Thymus (tissue), 11 donors: ENCODE measurements around the gene RBBP4. TPM values are rescaled to one million over a fixed set of nuclear protein-coding genes. Genes with fewer than 3 reads are reported as not detected.
A peak's percentile ranks its signal among the peaks of the same experiment; 100 is the strongest.
"Not testable (repeated sequence)": the region's sequence is repeated elsewhere in the genome, so short reads cannot be mapped to it uniquely, and the experiment has no call there.

Source experiments
- DNase-seq, 9 donors: peaks; one replicate each; pipeline ENCODE4 v3.0.0-alpha.2; 2013; ENCODE audit warnings: low spot score in 9 of 9, low read depth in 6 of 9, missing footprints in 1 of 9
- H3K27ac ChIP-seq, 2 donors: one replicate each; pipeline ENCODE4 v1.5.1; 2013; ENCODE audit warnings: control low read depth in 1 of 2, low read depth in 1 of 2, low read length in 1 of 2, mild to moderate bottlenecking in 1 of 2, moderate library complexity in 1 of 2
- H3K27me3 ChIP-seq, 2 donors: one replicate each; pipeline ENCODE4 v1.5.1; 2013; ENCODE audit warnings: low read length in 1 of 2; ENCODE audit not compliant: control insufficient read depth in 2 of 2, insufficient read depth in 1 of 2
- H3K36me3 ChIP-seq, 2 donors: one replicate each; pipeline ENCODE4 v1.5.1; 2013; ENCODE audit warnings: low read length in 1 of 2, mild to moderate bottlenecking in 1 of 2, moderate library complexity in 1 of 2; ENCODE audit not compliant: control insufficient read depth in 2 of 2, insufficient read depth in 2 of 2
- H3K4me1 ChIP-seq, 2 donors: one replicate each; pipeline ENCODE4 v1.5.1; 2013; ENCODE audit warnings: low read length in 2 of 2; ENCODE audit not compliant: control insufficient read depth in 2 of 2, insufficient read depth in 2 of 2
- H3K4me3 ChIP-seq, 2 donors: one replicate each; pipeline ENCODE4 v1.5.1; 2013; ENCODE audit warnings: low read length in 2 of 2, control low read depth in 1 of 2, mild to moderate bottlenecking in 1 of 2
- H3K9me3 ChIP-seq, 2 donors: one replicate each; pipeline ENCODE4 v1.5.1; 2013; ENCODE audit warnings: low read length in 1 of 2, mild to moderate bottlenecking in 1 of 2; ENCODE audit not compliant: control insufficient read depth in 2 of 2, insufficient read depth in 1 of 2
- WGBS: extraction: QIAGEN DNeasy Blood & Tissue Kit; methylation state at CpG from one replicate; pipeline ENCODE4 v1.1.7; 2013; 5-methylcytosine and 5-hydroxymethylcytosine counted together
- polyA plus RNA-seq: library from polyadenylated mRNA; stranded (reverse); fragments of 200-250 nt; gene quantifications from one replicate; pipeline ENCODE4 v1.2.3, GENCODE V29; 2013
- total RNA-seq: library from RNA; stranded (reverse); fragments of 120-200 nt; gene quantifications from one replicate; pipeline ENCODE4 v1.2.4, GENCODE V29; 2013
- donor health status: healthy.

The RBBP4 gene
- total and polyA plus RNA-seq, 2 donors: 92.6 to 204 TPM

DNA sequence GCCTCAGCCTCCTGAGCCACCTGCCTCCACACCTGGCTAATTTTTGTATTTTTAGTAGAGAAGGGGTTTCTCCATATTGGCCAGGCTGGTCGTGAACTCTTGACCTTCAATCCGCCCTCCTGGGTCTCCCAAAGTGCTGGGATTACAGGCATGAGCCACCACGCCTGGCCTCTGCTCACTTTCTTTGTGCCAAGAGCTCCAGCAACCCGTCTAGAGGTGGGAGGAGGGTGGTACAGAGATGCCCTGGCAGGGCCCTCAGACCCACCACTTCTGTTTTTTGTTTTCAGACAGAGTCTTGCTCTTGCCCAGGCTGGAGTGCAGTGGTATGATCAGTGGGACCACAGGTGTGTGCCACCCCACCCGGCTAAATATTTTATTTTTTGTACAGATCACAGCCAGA lies 58.5 kb downstream of the RBBP4 start:
- WGBS: 89% methylated on average over 5 of the region's 5 CpGs
- Histone ChIP-seq H3K27me3 (peaks cover 0 to 9% of the 10 kb centered on the region in 2 donors), H3K36me3 (no peaks in the 10 kb centered on the region), H3K4me1 (peaks cover 3 to 4% of the 10 kb centered on the region in 2 donors), H3K27ac (no peak overlapping the region), H3K9me3 (no peaks in the 10 kb centered on the region), H3K4me3 (no peak overlapping the region)
- no peak for DNase-seq

DNA sequence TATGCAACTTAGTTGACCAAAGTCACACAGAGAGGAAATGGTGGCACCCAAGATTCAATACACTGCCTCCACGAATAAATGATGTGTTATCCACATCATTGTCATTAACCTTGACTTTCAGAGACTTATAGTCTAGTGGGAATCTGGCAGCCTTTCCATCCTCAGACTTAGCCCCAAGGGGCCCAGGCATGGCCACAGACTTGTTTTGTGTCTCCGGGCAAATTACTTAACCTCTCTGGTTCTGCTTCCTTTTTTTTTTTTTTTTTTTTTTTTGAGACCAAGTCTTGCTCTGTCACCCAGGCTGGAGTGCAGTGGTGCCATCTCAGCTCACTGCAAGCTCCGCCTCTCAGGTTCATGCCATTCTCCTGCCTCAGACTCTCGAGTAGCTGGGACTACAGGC lies 60.2 kb downstream of the RBBP4 start:
- H3K27ac ChIP-seq: not testable (repeated sequence)
- WGBS: 92% methylated on average over 4 of the region's 4 CpGs

DNA sequence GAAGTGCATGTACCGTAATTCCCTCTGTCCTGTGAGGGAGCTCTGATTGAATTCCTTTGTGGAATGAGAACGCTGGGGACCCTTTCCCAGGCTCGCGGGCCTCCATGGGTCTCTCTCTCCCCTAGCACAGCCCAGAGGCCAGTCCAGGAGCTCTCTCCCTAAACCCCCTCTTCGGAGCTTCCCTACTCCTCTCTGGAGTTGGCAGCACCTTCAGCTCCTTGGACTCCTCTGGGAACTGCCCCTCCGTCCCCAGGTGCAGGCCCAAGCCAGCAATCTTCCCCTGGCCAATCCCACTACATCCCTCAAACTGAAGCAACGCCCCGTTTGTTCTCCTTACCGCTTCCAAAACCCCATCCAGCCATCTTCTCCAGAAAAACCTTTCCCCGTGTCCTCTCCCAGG lies 62.1 kb downstream of the RBBP4 start:
- WGBS: 95% methylated on average over 10 of the region's 10 CpGs
- no peaks in the 10 kb centered on the region for H3K27me3 ChIP-seq

More for the DNA sequence above, 60.2 kb downstream of the RBBP4 start:
- not testable (repeated sequence) for H3K9me3 ChIP-seq, H3K27me3 ChIP-seq, H3K36me3 ChIP-seq, DNase-seq, H3K4me3 ChIP-seq, H3K4me1 ChIP-seq

GRCh38 chr1:32714277-32714676 lies 63.3 kb downstream of the RBBP4 start:
- no peak overlapping the region for H3K27ac ChIP-seq
- WGBS: 94% methylated on average over 4 of the region's 4 CpGs

More for the DNA sequence above, 62.1 kb downstream of the RBBP4 start:
- Histone ChIP-seq H3K27ac (no peak overlapping the region), H3K9me3 (no peaks in the 10 kb centered on the region), H3K4me1 (peaks cover 4 to 16% of the 10 kb centered on the region in 2 donors), H3K36me3 (no peaks in the 10 kb centered on the region), H3K4me3 (no peak overlapping the region)
- DNase-seq: no peak

GRCh38 chr1:32715901-32716311 lies 64.9 kb downstream of the RBBP4 start:
- H3K4me1 ChIP-seq: peaks cover 4 to 16% of the 10 kb centered on the region in 2 donors
- H3K9me3 ChIP-seq: no peaks in the 10 kb centered on the region
- H3K4me3 ChIP-seq: no peak overlapping the region
- no peaks in the 10 kb centered on the region for H3K27me3 ChIP-seq
- DNase-seq: no peak
- 97% methylated on average over 4 of the region's 4 CpGs for WGBS
- H3K27ac ChIP-seq: no peak overlapping the region
- H3K36me3 ChIP-seq: no peaks in the 10 kb centered on the region

More at GRCh38 chr1:32714277-32714676, 63.3 kb downstream of the RBBP4 start:
- peaks cover 4 to 16% of the 10 kb centered on the region in 2 donors for H3K4me1 ChIP-seq
- H3K9me3 ChIP-seq: no peaks in the 10 kb centered on the region
- DNase-seq: no peak
- no peaks in the 10 kb centered on the region for H3K36me3 ChIP-seq
- H3K27me3 ChIP-seq: no peaks in the 10 kb centered on the region
- H3K4me3 ChIP-seq: no peak overlapping the region

DNA sequence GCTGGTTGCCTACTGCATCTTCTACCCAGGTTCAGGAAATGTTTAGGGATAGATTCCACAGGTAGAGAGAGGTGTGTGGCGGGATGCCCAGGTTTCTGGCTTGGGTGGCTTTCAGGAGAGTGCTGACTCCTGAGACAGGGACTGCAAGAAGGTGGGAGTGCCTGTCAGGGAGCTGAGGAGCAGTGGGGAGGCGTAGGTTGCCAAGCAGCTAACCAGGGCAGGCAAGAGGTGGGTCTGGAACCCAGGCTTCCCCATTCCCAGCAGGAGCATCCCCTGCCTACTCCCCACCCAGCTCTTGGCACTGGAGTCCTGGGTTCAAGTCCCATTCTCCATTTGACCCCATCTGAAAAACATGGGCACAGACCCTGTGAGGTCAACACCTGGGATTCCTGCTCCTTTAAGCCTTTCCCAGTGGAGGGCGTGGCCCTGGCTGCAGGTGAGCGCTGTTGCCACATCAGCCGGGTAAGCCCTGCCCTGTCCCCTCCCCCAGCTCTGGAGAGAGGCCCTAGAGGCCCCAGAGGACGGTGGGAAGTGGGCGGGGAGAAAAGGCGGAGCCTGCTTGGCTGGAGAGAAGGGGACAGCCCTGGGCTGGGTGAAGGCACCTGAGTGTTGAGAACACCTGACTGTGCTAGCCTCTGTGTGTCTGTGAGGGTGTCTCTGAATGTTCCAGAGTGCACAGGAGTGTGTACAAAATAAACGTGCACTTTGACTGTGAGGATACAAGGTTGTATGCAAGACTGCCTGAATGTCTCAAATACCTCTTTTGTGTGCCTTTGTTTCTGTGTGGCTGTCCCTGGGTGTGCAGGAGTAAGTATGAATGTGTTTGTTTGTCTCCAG lies 65.5 kb downstream of the RBBP4 start:
- peak; percentile 41 to 90 (median 74) for DNase-seq
- no peaks in the 10 kb centered on the region for H3K27me3 ChIP-seq
- peaks cover 4 to 16% of the 10 kb centered on the region in 2 donors for H3K4me1 ChIP-seq
- H3K4me3 ChIP-seq: no peak overlapping the region
- WGBS: 30% methylated on average over 9 of the region's 9 CpGs
- H3K27ac ChIP-seq: peak overlapping the region in 1 of 2 donors; percentile 17
- no peaks in the 10 kb centered on the region for H3K9me3 ChIP-seq
- H3K36me3 ChIP-seq: no peaks in the 10 kb centered on the region

GRCh38 chr1:32717503-32717902 lies 66.5 kb downstream of the RBBP4 start:
- H3K27ac ChIP-seq: no peak overlapping the region

GRCh38 chr1:32718036-32718435 lies 67.0 kb downstream of the RBBP4 start:
- Histone ChIP-seq H3K27ac (no peak overlapping the region), H3K27me3 (no peaks in the 10 kb centered on the region), H3K4me3 (no peak overlapping the region), H3K36me3 (no peaks in the 10 kb centered on the region), H3K4me1 (peaks cover 0 to 14% of the 10 kb centered on the region in 2 donors), H3K9me3 (no peaks in the 10 kb centered on the region)
- no peak for DNase-seq
- WGBS: 85% methylated on average over 2 of the region's 2 CpGs

More at GRCh38 chr1:32717503-32717902, 66.5 kb downstream of the RBBP4 start:
- Histone ChIP-seq H3K4me1 (peaks cover 0 to 14% of the 10 kb centered on the region in 2 donors), H3K4me3 (no peak overlapping the region), H3K9me3 (no peaks in the 10 kb centered on the region), H3K27me3 (no peaks in the 10 kb centered on the region), H3K36me3 (no peaks in the 10 kb centered on the region)
- 97% methylated on average over 4 of the region's 4 CpGs for WGBS
- no peak for DNase-seq

DNA sequence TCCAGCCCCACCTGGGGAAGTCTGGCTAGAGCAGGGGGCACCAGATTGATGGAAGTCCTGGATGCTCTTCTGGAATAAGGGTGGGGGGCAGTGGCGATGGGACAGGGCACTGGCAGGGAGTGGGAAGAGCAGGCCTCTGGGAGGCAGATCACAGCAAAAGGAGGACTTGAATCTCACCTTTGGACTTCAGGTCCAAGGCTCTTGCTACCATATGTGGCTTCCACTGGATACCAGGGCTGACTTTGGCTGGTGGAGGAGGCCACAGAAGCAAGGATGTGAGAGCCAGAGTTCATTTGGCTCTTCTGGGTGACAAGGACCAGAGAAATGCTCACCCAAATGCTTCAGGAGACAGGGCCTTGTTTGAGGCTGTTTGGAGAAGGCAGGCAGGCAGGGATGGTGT lies 67.5 kb downstream of the RBBP4 start:
- 94% methylated on average over 1 of the region's 1 CpG for WGBS
- H3K27me3 ChIP-seq: no peaks in the 10 kb centered on the region
- no peaks in the 10 kb centered on the region for H3K9me3 ChIP-seq
- no peak overlapping the region for H3K27ac ChIP-seq
- no peak for DNase-seq
- no peak overlapping the region for H3K4me3 ChIP-seq
- peaks cover 0 to 14% of the 10 kb centered on the region in 2 donors for H3K4me1 ChIP-seq
- no peaks in the 10 kb centered on the region for H3K36me3 ChIP-seq
